ENCODE measurements around the gene FMC1.
"Not testable (repeated sequence)": the region's sequence is repeated elsewhere in the genome, so short reads cannot be mapped to it uniquely, and the experiment has no call there.

The FMC1 gene

GRCh38 chr7:139341776-139342226 is 664 bp downstream of the FMC1 start:
- DNase-seq = no peak

- DNase-seq = no peak
These were observed 3.9 kb downstream of the FMC1 start for GRCh38 chr7:139345042-139345441.

GRCh38 chr7:139351027-139351426 is 9.9 kb downstream of the FMC1 start:
- no peak for DNase-seq

GRCh38 chr7:139354729-139355128 is 13.6 kb downstream of the FMC1 start:
- DNase-seq = no peak

GRCh38 chr7:139355320-139355719 is 14.2 kb downstream of the FMC1 start:
- DNase-seq = no peak

GRCh38 chr7:139357729-139358506 is 16.8 kb downstream of the FMC1 start:
- not testable (repeated sequence) for DNase-seq

- DNase-seq = no peak
These were observed 17.6 kb downstream of the FMC1 start for GRCh38 chr7:139358541-139359365.

GRCh38 chr7:139359366-139360209 is 18.5 kb downstream of the FMC1 start, which contains the start of gene LUC7L2:
TSS of gene LUC7L2 (plus strand) at chr7:139359894. CDS start at chr7:139360262, 368 bp downstream.
- peak; percentile 98 to 99 for DNase-seq

- peak; percentile 74 to 94 for DNase-seq
These were observed 19.2 kb downstream of the FMC1 start for GRCh38 chr7:139360210-139360947.

GRCh38 chr7:139360948-139361307 is 19.8 kb downstream of the FMC1 start:
- no peak for DNase-seq

- no peak for DNase-seq
These were observed 20.4 kb downstream of the FMC1 start for GRCh38 chr7:139361523-139361922.

- DNase-seq = no peak
These were observed 21.2 kb downstream of the FMC1 start for GRCh38 chr7:139362302-139362701.

GRCh38 chr7:139362981-139363380 is 21.8 kb downstream of the FMC1 start:
- no peak for DNase-seq

GRCh38 chr7:139365336-139365735 is 24.2 kb downstream of the FMC1 start:
- DNase-seq = no peak

- DNase-seq = no peak
These were observed 25.3 kb downstream of the FMC1 start for GRCh38 chr7:139366400-139366799.

GRCh38 chr7:139367438-139368155 is 26.5 kb downstream of the FMC1 start:
- no peak for DNase-seq

GRCh38 chr7:139370301-139370942 is 29.3 kb downstream of the FMC1 start:
- no peak for DNase-seq

GRCh38 chr7:139370943-139371313 is 29.8 kb downstream of the FMC1 start:
- no peak for DNase-seq

GRCh38 chr7:139374246-139374645 is 33.1 kb downstream of the FMC1 start:
- DNase-seq = no peak

- DNase-seq = no peak
These were observed 41.3 kb downstream of the FMC1 start for GRCh38 chr7:139382439-139382838.

GRCh38 chr7:139384611-139385010 is 43.5 kb downstream of the FMC1 start:
- DNase-seq = no peak
